Smooth muscle cell (in vitro differentiated cells): ENCODE data around the gene BNIP3. TPM values are rescaled to one million over a fixed set of nuclear protein-coding genes. Genes with fewer than 3 reads are reported as not detected.

ENCODE experiments used
- DNase-seq: peaks from one replicate; lab custom pipeline; 2025; ENCODE audit not compliant: unreplicated experiment; lab: John Stamatoyannopoulos, UW
- H2AFZ ChIP-seq: fragments of 200-600 bp; sonication (generic); 2 replicates; pipeline ENCODE4 v1.6.0; 2016; ENCODE audit warnings: antibody characterized with exemption, low read depth, mild to moderate bottlenecking
- H3F3A ChIP-seq: fragments of 200-600 bp; sonication (generic); 2 replicates; pipeline ENCODE4 v1.6.0; 2017; ENCODE audit warnings: antibody characterized with exemption, low read depth
- H3K27ac ChIP-seq: fragments of 200-600 bp; sonication (generic); 2 replicates; pipeline ENCODE4 v1.5.1; 2016; ENCODE audit warnings: low read depth, mild to moderate bottlenecking
- H3K27me3 ChIP-seq: fragments of 200-600 bp; sonication (generic); 2 replicates; pipeline ENCODE4 v1.6.1; 2016; ENCODE audit warnings: low read depth, mild to moderate bottlenecking
- H3K36me3 ChIP-seq: fragments of 200-600 bp; sonication (generic); 2 replicates; pipeline ENCODE4 v1.5.1; 2016; ENCODE audit warnings: low read depth
- H3K4me1 ChIP-seq: fragments of 200-600 bp; sonication (generic); 2 replicates; pipeline ENCODE4 v1.5.1; 2016; ENCODE audit warnings: low read depth
- H3K4me2 ChIP-seq: fragments of 200-600 bp; sonication (generic); 2 replicates; pipeline ENCODE4 v1.6.0; 2016; ENCODE audit warnings: mild to moderate bottlenecking
- H3K4me3 ChIP-seq: fragments of 200-600 bp; sonication (generic); 2 replicates; pipeline ENCODE4 v1.5.1; 2016; ENCODE audit warnings: mild to moderate bottlenecking
- H3K79me2 ChIP-seq: fragments of 200-600 bp; sonication (generic); 2 replicates; pipeline ENCODE4 v1.6.0; 2016; ENCODE audit warnings: low read depth, mild to moderate bottlenecking
- H3K9ac ChIP-seq: fragments of 200-600 bp; sonication (generic); 2 replicates; pipeline ENCODE4 v1.6.0; 2016; ENCODE audit warnings: low read depth
- H3K9me3 ChIP-seq: fragments of 200-600 bp; sonication (generic); replicated peaks from 2 replicates; pipeline ENCODE4 v1.5.1; 2016; ENCODE audit warnings: low read depth
- H4K20me1 ChIP-seq: fragments of 200-600 bp; sonication (generic); 2 replicates; pipeline ENCODE4 v1.6.0; 2016; ENCODE audit warnings: low read depth
- CTCF ChIP-seq: fragments of 200-600 bp; sonication (generic); IDR thresholded peaks from 2 replicates; pipeline ENCODE4 v1.5.1; 2017; ENCODE audit warnings: borderline replicate concordance, mild to moderate bottlenecking, antibody characterized with exemption; ENCODE audit not compliant: insufficient read depth, poor library complexity, severe bottlenecking
- WGBS: methylation state at CpG from one replicate; pipeline ENCODE4 v1.1.7; 2016; ENCODE audit warnings: low lambda C conversion rate; 5-methylcytosine and 5-hydroxymethylcytosine counted together
- polyA plus RNA-seq: library from polyadenylated mRNA; unstranded; fragments of >200 nt; fragmentation: Nextera tagmentation; extraction: Ambion mirVana; gene quantifications from 2 replicates; pipeline ENCODE4 v1.2.1, GENCODE V29; 2016
- total RNA-seq: library from RNA; depleted of rRNA; stranded (reverse); fragments of >200 nt; gene quantifications from 2 replicates; pipeline ENCODE4 v1.2.3, GENCODE V29; 2014

BNIP3 gene
- total and polyA plus RNA-seq, 2 experiments from 2014 or later, result 213 to 292 TPM

GRCh38 chr10:131926253-131926652 is 55.5 kb downstream of the BNIP3 start:
- Histone ChIP-seq H3K27me3 (no peaks in the 10 kb centered on the region), H2AFZ (no peak overlapping the region), H3F3A (peaks cover 6% of the 10 kb centered on the region), H3K79me2 (peaks cover 96% of the 10 kb centered on the region), H3K4me2 (no peak overlapping the region), H3K9me3 (peaks cover 3% of the 10 kb centered on the region), H3K27ac (no peak overlapping the region), H4K20me1 (peaks cover 97% of the 10 kb centered on the region), H3K4me1 (peaks cover 7% of the 10 kb centered on the region), H3K9ac (no peak overlapping the region), H3K4me3 (no peak overlapping the region), H3K36me3 (no peaks in the 10 kb centered on the region)
- no peak for DNase-seq
- 97% methylated on average over 10 of the region's 10 CpGs for WGBS
- TF ChIP-seq CTCF, result no peak

GRCh38 chr10:131925716-131926115 is 56.0 kb downstream of the BNIP3 start:
- no peak for DNase-seq
- H3K36me3 ChIP-seq, result no peaks in the 10 kb centered on the region
- H3K4me1 ChIP-seq, result peaks cover 7% of the 10 kb centered on the region
- H3K9ac ChIP-seq, result no peak overlapping the region
- H3K27me3 ChIP-seq, result no peaks in the 10 kb centered on the region
- no peak overlapping the region for H2AFZ ChIP-seq
- no peak overlapping the region for H3K4me2 ChIP-seq
- H4K20me1 ChIP-seq, result peaks cover 97% of the 10 kb centered on the region
- peaks cover 96% of the 10 kb centered on the region for H3K79me2 ChIP-seq
- peaks cover 6% of the 10 kb centered on the region for H3F3A ChIP-seq
- no peak overlapping the region for H3K27ac ChIP-seq
- peaks cover 3% of the 10 kb centered on the region for H3K9me3 ChIP-seq
- WGBS, result 94% methylated on average over 9 of the region's 9 CpGs
- no peak overlapping the region for H3K4me3 ChIP-seq
- no peak for TF ChIP-seq CTCF

GRCh38 chr10:131925011-131925649 is 56.6 kb downstream of the BNIP3 start:
- H3K9me3 ChIP-seq, result peaks cover 3% of the 10 kb centered on the region
- H3K4me1 ChIP-seq, result peaks cover 7% of the 10 kb centered on the region
- H3K4me2 ChIP-seq, result no peak overlapping the region
- no peak overlapping the region for H3K4me3 ChIP-seq
- H4K20me1 ChIP-seq, result peaks cover 97% of the 10 kb centered on the region
- no peak for DNase-seq
- peaks cover 94% of the 10 kb centered on the region for H3K79me2 ChIP-seq
- no peak overlapping the region for H3K27ac ChIP-seq
- no peak for TF ChIP-seq CTCF
- H3K9ac ChIP-seq, result no peak overlapping the region
- H3F3A ChIP-seq, result peaks cover 6% of the 10 kb centered on the region
- H3K27me3 ChIP-seq, result no peaks in the 10 kb centered on the region
- H2AFZ ChIP-seq, result no peak overlapping the region
- H3K36me3 ChIP-seq, result no peaks in the 10 kb centered on the region
